ENCODE measurements around the gene TRPM8. TPM values are rescaled to one million over a fixed set of nuclear protein-coding genes. Genes with fewer than 3 reads are reported as not detected.

TRPM8 gene
- total and polyA plus RNA-seq, 2 of the 13 experiments (the other 11 are each of a cell fraction or from before 2014, with no cell fraction given) = 0.12 TPM; not detected in 1

GRCh38 chr2:233912691-233913423 lies 4.3 kb upstream of the TRPM8 start (continued):
- TF ChIP-seq ZXDC (CRISPR knock-in tag; IDR thresholded peaks at IDR 0.05) (no peak), KLF12 (CRISPR knock-in tag; IDR thresholded peaks at IDR 0.05; ENCODE audit: borderline replicate concordance) (0 out of 2 replicates have a peak, but pooled peaks have one; percentile 30), ZFP36L1 (CRISPR knock-in tag; IDR thresholded peaks at IDR 0.05) (no peak), ZNF580 (CRISPR knock-in tag; IDR thresholded peaks at IDR 0.05; ENCODE audit: borderline replicate concordance, low read depth) (0 out of 2 replicates have a peak, but pooled peaks have one; percentile 46), GABPB1 (CRISPR knock-in tag; IDR thresholded peaks at IDR 0.05) (0 out of 2 replicates have a peak, but pooled peaks have one; percentile 38), RBAK (CRISPR knock-in tag; IDR thresholded peaks at IDR 0.05) (no peak), ZFP90 (CRISPR knock-in tag; IDR thresholded peaks at IDR 0.05; ENCODE audit: borderline replicate concordance) (0 out of 2 replicates have a peak, but pooled peaks have one; percentile 40), NFKB2 (CRISPR knock-in tag; IDR thresholded peaks at IDR 0.05; ENCODE audit: borderline replicate concordance) (peak; percentile 72), ZSCAN25 (CRISPR knock-in tag; IDR thresholded peaks at IDR 0.05) (no peak), ZSCAN30 (CRISPR knock-in tag; IDR thresholded peaks at IDR 0.05) (no peak), CENPT (CRISPR knock-in tag; IDR thresholded peaks at IDR 0.05; ENCODE audit: low read depth) (no peak), ZBTB20 (CRISPR knock-in tag; IDR thresholded peaks at IDR 0.05; ENCODE audit: borderline replicate concordance, low read depth) (no peak), ZNF660 (CRISPR knock-in tag; IDR thresholded peaks at IDR 0.05; ENCODE audit: borderline replicate concordance, low read depth) (no peak), ZNF333 (CRISPR knock-in tag; IDR thresholded peaks at IDR 0.05; ENCODE audit: borderline replicate concordance) (no peak), SAP130 (CRISPR knock-in tag; IDR thresholded peaks at IDR 0.05; ENCODE audit: low read depth) (peak; percentile 39; the same call in 1 of the 2 replicates), BCLAF1 (IDR thresholded peaks at IDR 0.05) (no peak), SRY (CRISPR knock-in tag; IDR thresholded peaks at IDR 0.05) (peak; percentile 66; the same call in 1 of the 2 replicates), KLF15 (CRISPR knock-in tag; IDR thresholded peaks at IDR 0.05; ENCODE audit: borderline replicate concordance) (no peak), CBX1 (IDR thresholded peaks at IDR 0.05; ENCODE audit: low read depth) (no peak), TCF7 (IDR thresholded peaks at IDR 0.05; ENCODE audit: low read depth) (no peak), SPEN (CRISPR knock-in tag; IDR thresholded peaks at IDR 0.05; ENCODE audit: low read depth) (0 out of 2 replicates have a peak, but pooled peaks have one; percentile 34), ZNF780A (CRISPR knock-in tag; IDR thresholded peaks at IDR 0.05) (no peak), ZNF703 (CRISPR knock-in tag; IDR thresholded peaks at IDR 0.05; ENCODE audit: borderline replicate concordance) (no peak), SMARCC2 (IDR thresholded peaks at IDR 0.05) (no peak), ZBTB42 (CRISPR knock-in tag; IDR thresholded peaks at IDR 0.05) (no peak), SMC3 (IDR thresholded peaks at IDR 0.05; ENCODE audit: low read length) (no peak)
